Sciatic nerve (tissue), 2 donors: Measurements from ENCODE around the gene BABAM2. TPM values are rescaled to one million over a fixed set of nuclear protein-coding genes. Genes with fewer than 3 reads are reported as not detected.
"Not testable (repeated sequence)": the region's sequence is repeated elsewhere in the genome, so short reads cannot be mapped to it uniquely, and the experiment has no call there.

Source experiments
- ATAC-seq: fragments of 200-7000 bp; cut with Tn5 transposase; one replicate; pipeline ENCODE4 v1.9.1; 2020; ENCODE audit warnings: mild to moderate bottlenecking, moderate library complexity
- DNase-seq: peaks from one replicate; pipeline ENCODE4 v3.0.0-alpha.2; 2020; ENCODE audit warnings: low spot score
- intact Hi-C: fragments of 100-400 bp; cut with DNase I; formaldehyde crosslinking; loops from one replicate; pipeline ENCODE4 v1.14.2; 2022
- total RNA-seq: library from RNA; stranded (reverse); fragmentation: NEBNext Ultra II Directional; extraction: Animal tissue kit (Norgen Biotek cat#: 25700); gene quantifications from one replicate; pipeline ENCODE4 v1.2.1, GENCODE V29; 2021
- donor health status: DM: no; HTN: no; CAD: no.
- donor health status: DM: no; HTN: no; CAD: no.

The BABAM2 gene
- total RNA-seq, 1 donor from 2014 or later = 38.2 TPM

DNA sequence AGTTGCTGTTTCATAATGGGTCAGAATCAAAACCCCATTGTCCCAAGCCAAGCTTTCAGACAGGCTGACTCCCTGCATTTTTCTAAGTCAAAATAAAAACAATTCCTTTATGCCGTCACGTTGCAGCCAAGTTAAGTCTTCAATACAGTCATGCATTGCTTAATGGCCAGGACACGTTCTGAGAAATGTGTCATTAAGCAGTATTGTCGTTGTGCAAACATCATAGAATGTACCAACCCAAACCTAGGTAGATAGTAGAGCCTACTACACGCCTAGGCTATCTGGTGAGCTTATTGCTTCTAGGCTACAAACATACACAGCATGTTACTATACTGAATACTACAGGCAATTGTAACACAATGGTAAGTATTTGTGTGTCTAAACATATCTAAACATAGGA, 341.8 kb downstream of the BABAM2 start:
- intact Hi-C loops = no loop called here
- DNase-seq (no peak), ATAC-seq (peak; percentile 32)

DNA sequence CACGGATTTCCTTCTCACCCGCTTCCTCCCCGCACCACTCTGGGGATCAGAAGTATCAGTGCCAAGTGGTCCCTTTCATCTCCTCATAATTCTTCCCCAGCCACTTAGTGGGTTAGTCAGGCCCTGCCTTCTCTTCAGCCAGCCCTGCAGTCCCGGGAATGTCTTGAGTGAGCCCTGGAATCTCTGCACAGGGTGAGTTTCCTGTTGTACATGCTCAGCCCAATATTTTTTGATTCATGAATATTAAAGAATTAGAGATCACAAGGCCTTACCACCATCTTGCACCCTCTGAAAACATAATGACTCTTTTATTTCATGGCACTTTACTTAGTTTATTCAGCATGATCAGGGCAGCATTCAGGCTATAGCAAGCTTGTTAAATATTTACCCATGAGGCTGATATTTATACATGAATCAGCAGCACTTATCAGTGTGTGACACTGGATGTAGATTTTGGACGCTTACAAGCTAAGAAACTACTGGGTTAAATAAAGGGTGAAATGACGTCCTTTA, 342.7 kb downstream of the BABAM2 start:
- peak; percentile 60 for ATAC-seq
- intact Hi-C loops = no loop called here
- DNase-seq = no peak

GRCh38 chr2:28234807-28235206, 344.3 kb downstream of the BABAM2 start:
- ATAC-seq (no peak), DNase-seq (no peak)
- intact Hi-C loops = no loop called here

DNA sequence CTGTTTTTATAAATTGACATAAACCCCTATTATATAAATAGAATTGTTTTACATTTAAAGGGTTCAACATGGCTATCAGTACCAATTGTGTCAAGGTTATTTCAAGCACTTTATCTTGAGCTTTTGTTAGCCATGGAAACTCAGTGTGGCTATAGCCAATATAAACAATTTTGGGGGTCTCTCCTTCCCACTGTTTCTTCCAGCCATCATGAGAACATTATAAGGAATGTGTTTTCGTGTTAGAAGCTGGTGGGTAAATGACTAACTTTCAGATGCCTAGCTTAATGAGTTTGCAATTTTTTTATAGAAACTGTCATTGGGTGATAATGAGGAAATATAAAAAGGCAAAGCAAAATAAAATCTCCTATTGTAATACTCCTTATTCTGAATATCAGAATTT, 348.7 kb downstream of the BABAM2 start:
- intact Hi-C loops = no loop called here
- no peak for ATAC-seq
- no peak for DNase-seq

DNA sequence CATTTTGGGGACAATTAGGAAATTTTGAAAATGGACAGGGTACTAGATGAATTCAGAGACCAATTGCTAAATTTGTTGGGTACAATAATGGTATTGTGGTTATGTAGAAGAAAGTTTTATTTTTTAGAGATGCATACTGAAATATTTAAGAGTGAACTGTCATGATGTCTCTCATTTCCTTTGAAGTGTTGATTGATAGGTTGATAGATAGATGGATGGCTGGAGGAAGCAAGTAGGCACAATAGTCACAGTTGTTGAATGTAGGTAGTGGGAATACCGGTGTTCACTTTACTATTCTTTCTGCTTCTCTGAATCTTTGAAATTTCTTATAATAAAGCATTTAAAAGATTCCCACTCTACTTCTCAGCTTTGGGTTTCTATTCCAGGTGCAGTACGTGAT, 350.4 kb downstream of the BABAM2 start:
- intact Hi-C loops = no loop called here
- no peak for ATAC-seq
- no peak for DNase-seq

- intact Hi-C loops = no loop called here
- ATAC-seq = no peak
Measured at GRCh38 chr2:28247290-28247689, 356.8 kb downstream of the BABAM2 start.

DNA sequence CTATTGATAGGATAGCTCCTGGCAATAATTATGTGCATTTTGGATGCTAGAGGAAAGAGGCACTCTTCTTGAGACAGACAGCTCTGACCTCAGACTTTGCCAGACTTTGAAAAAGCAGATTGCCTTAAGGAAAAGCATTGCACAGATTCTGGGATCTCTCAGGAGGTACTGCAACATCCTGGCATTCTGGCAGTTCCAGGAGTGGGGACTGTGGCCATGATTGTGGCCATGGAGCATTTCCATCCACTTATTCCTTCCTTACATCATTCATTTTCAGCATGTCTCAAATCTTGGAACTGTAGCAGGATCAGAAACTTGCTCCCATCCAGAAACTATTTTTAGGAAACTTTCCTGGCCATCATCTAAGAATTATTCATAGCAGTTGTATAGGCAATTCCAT, 357.2 kb downstream of the BABAM2 start:
- DNase-seq (no peak), ATAC-seq (no peak)
- intact Hi-C loops = no loop called here

More at GRCh38 chr2:28247290-28247689, 356.8 kb downstream of the BABAM2 start:
- DNase-seq = no peak

DNA sequence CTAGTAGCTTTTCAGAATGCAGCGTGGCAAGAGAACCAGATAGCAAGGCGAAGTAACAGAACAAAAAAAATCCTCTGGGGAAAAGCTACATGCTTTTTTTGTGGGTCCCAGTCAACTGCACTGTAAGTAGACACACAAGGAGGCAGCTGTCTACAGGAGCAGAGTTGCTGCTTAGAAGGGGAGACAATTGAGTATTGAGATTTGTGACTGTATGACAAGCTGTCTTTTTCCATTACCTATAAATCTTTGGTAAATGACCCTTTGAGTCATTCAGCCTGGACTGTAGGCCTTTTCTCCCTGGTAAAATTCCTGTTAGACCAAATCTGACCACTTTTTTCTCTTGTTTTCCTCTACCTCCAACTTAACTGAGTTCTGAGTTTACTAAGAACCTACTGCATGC, 358.0 kb downstream of the BABAM2 start:
- ATAC-seq (no peak), DNase-seq (no peak)
- intact Hi-C loops = no loop called here

GRCh38 chr2:28250006-28250405, 359.5 kb downstream of the BABAM2 start:
- ATAC-seq = no peak
- intact Hi-C loops = no loop called here
- no peak for DNase-seq

GRCh38 chr2:28251337-28251736, 360.8 kb downstream of the BABAM2 start:
- intact Hi-C loops = no loop called here
- ATAC-seq = no peak

DNA sequence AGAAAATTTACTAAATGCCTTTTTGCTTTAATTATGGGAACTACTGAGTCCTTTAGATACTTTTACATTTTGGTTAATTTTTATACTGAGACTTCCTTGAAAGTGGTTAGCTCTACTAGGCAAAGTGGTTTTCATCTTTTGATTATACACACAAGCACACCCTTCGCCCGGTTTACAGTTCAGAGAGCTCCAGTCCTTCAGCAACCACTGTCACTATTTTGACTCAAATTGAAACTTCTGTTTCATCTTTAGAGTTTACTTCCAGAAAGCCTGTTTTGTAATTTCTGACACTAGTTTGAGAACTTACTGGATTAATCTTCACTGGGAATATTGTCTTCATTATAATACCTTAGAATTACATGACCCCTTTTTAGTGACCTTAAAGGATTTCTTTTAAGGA, 361.8 kb downstream of the BABAM2 start:
- intact Hi-C loops = no loop called here
- DNase-seq (no peak), ATAC-seq (no peak)

More at GRCh38 chr2:28251337-28251736, 360.8 kb downstream of the BABAM2 start:
- no peak for DNase-seq

- intact Hi-C loops = no loop called here
- ATAC-seq (no peak), DNase-seq (no peak)
Measured at GRCh38 chr2:28253543-28253942, 363.0 kb downstream of the BABAM2 start.

GRCh38 chr2:28255231-28255630, 364.7 kb downstream of the BABAM2 start:
- intact Hi-C loops, DNase-seq, ATAC-seq: not testable (repeated sequence)

DNA sequence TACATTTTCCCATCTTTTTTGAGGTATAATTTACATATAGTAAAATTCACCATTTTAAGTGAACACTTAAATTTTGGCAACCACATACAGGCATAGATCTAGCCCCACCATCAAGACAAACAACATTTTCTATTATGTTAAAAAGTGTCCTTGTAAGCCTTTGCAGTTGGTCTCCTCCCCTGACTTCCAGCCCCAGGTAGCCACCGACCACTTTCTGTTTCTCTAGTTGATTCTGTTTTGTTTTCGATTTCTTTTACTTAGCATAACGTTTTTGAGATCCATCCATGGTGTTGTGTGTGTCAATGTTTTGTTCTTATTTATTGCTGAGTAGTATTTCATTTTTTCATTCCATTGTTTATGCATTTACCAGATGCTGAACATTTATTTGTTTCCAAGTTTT, 366.7 kb downstream of the BABAM2 start:
- no peak for DNase-seq
- intact Hi-C loops = no loop called here
- no peak for ATAC-seq

DNA sequence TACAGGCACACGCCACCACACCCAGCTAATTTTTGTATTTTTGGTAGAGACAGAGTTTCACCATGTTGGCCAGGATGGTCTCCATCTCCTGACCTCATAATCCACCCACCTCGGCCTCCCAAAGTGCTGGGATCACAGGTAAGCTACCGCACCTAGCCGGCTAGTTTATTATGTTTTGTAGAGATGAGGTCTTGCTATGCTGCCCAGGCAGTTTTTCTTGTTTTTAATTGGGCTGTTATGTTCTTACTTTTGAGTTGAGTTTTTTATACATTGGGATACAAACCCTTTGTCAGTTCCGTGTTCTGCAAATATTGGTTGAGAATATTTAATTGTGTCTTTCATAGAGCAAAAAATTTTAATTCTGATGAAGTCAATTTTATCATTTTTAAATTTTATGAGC, 368.7 kb downstream of the BABAM2 start:
- ATAC-seq, DNase-seq, intact Hi-C loops: not testable (repeated sequence)

- no peak for ATAC-seq
- intact Hi-C loops = no loop called here
Measured at GRCh38 chr2:28263690-28264089, 373.2 kb downstream of the BABAM2 start.

GRCh38 chr2:28267282-28267681, 376.8 kb downstream of the BABAM2 start:
- DNase-seq (no peak), ATAC-seq (no peak)
- intact Hi-C loops = no loop called here

More at GRCh38 chr2:28263690-28264089, 373.2 kb downstream of the BABAM2 start:
- DNase-seq = no peak

DNA sequence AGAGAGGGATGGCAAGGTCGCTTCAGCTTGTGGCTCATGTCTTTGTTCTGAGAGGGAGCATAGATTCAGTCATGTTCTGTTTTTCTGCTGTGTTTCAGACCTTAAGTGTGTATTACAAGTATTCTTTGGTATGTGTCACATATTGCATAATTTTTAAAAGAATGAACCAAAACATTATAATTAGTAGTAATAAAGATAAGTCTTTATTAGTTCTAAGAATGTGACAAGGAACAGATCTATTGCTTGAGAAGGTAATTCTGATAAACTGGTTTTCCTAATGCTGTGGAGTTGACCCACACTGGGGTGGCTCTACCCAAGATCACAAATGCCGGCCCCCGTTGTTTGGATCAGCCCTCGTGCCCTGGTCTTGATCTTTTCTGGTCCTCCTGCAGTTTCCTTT, 377.9 kb downstream of the BABAM2 start:
- ATAC-seq (no peak), DNase-seq (no peak)
- intact Hi-C loops = no loop called here

- intact Hi-C loops = no loop called here
- ATAC-seq (peak; percentile 71), DNase-seq (no peak)
Measured at GRCh38 chr2:28269019-28269784, 378.7 kb downstream of the BABAM2 start.

DNA sequence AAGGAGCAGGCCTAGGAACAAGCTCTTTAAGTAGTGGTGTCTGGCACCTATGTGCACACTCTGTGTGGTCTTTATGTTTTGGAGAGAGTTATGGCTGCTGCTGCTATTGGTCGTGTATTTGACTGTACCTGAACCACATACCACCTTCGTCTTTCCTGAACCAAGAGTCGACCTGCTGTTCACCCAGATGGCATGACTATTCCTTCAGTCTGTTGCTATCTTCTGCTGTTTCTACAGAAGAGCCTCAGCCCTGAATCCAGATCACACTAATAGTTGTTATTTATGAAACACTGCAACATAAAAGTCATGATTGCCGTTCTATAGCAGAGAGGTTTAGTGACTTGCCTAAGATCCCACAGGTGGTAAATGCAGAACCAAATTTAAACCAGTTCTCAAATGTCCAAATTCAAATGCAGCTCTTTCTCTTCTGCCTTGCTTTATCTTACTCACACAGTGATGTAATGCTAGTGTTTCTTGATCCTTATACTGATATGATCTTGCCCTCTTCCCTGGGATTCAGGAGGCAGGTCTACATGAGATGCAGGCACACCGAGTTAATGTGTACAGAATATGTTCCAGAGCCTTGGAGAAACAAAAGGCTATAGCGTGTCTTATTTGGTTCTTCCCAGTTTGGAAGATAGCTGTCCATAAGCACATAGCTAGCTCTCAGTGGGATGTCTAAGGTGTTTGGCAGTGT, 380.1 kb downstream of the BABAM2 start:
- DNase-seq (no peak), ATAC-seq (no peak)
- intact Hi-C loops = no loop called here
